Cardiac atrium fibroblast (primary cell): ENCODE data around the gene SEZ6L. TPM values are rescaled to one million over a fixed set of nuclear protein-coding genes. Genes with fewer than 3 reads are reported as not detected.

Experiments used
- total RNA-seq: library from RNA; depleted of rRNA; stranded (reverse); fragments of >200 nt; gene quantifications from 2 replicates; pipeline ENCODE4 v1.2.3, GENCODE V29; 2015

SEZ6L gene
- not detected in 2 replicates for total RNA-seq

GRCh38 chr22:26169315-26170111, at the start of gene SEZ6L:
TSS of gene SEZ6L (plus strand) at chr22:26169462. CDS start at chr22:26169670, 208 bp downstream.

GRCh38 chr22:26428515-26429457, 259.5 kb downstream of the SEZ6L start, which contains the start of gene ASPHD2:
TSS of gene ASPHD2 (plus strand) at chr22:26429260. CDS start at chr22:26433616, 4,356 bp downstream.

